ENCODE results near the gene TNNI2.
"Not testable (repeated sequence)": the region's sequence is repeated elsewhere in the genome, so short reads cannot be mapped to it uniquely, and the experiment has no call there.

Gene TNNI2

GRCh38 chr11:1875093-1875850, 36.5 kb downstream of the TNNI2 start:
- no peak overlapping the region for H3K4me3 ChIP-seq (replicated peaks; ENCODE audit: low read depth, low read length)
- TF ChIP-seq CTCF (IDR thresholded peaks at IDR 0.05; ENCODE audit: insufficient read depth, low read length, poor library complexity, severe bottlenecking): no peak
- no peaks in the 10 kb centered on the region for H3K27me3 ChIP-seq (replicated peaks; ENCODE audit: control insufficient read depth, insufficient read depth, low read length)
- H3K36me3 ChIP-seq (ENCODE audit: control insufficient read depth, insufficient read depth, low read length): peaks cover 14% of the 10 kb centered on the region
- no peak for DNase-seq (ENCODE audit: extremely low read depth, insufficient read length)

- H3K27me3 ChIP-seq (replicated peaks; ENCODE audit: control insufficient read depth, insufficient read depth, low read length); DNase-seq (ENCODE audit: extremely low read depth, insufficient read length); H3K4me3 ChIP-seq (replicated peaks; ENCODE audit: low read depth, low read length): not testable (repeated sequence)
- H3K36me3 ChIP-seq (ENCODE audit: control insufficient read depth, insufficient read depth, low read length): peaks cover 16% of the 10 kb centered on the region
These were observed 37.1 kb downstream of the TNNI2 start for GRCh38 chr11:1875851-1876301.

- Histone ChIP-seq H3K36me3 (ENCODE audit: control insufficient read depth, insufficient read depth, low read length) (peaks cover 16% of the 10 kb centered on the region), H3K4me3 (replicated peaks; ENCODE audit: low read depth, low read length) (no peak overlapping the region), H3K27me3 (replicated peaks; ENCODE audit: control insufficient read depth, insufficient read depth, low read length) (no peaks in the 10 kb centered on the region)
- no peak for DNase-seq (ENCODE audit: extremely low read depth, insufficient read length)
- peak; percentile 64 for TF ChIP-seq CTCF (IDR thresholded peaks at IDR 0.05; ENCODE audit: insufficient read depth, low read length, poor library complexity, severe bottlenecking)
These were observed 37.7 kb downstream of the TNNI2 start for GRCh38 chr11:1876361-1877063.

GRCh38 chr11:1877211-1878136, 38.7 kb downstream of the TNNI2 start:
- TF ChIP-seq CTCF (IDR thresholded peaks at IDR 0.05; ENCODE audit: insufficient read depth, low read length, poor library complexity, severe bottlenecking): no peak
- H3K27me3 ChIP-seq (replicated peaks; ENCODE audit: control insufficient read depth, insufficient read depth, low read length): no peaks in the 10 kb centered on the region
- DNase-seq (ENCODE audit: extremely low read depth, insufficient read length): no peak
- peaks cover 18% of the 10 kb centered on the region for H3K36me3 ChIP-seq (ENCODE audit: control insufficient read depth, insufficient read depth, low read length)
- no peak overlapping the region for H3K4me3 ChIP-seq (replicated peaks; ENCODE audit: low read depth, low read length)

GRCh38 chr11:1878137-1879031, 39.6 kb downstream of the TNNI2 start:
- no peak for DNase-seq (ENCODE audit: extremely low read depth, insufficient read length)
- Histone ChIP-seq H3K4me3 (replicated peaks; ENCODE audit: low read depth, low read length) (no peak overlapping the region), H3K36me3 (ENCODE audit: control insufficient read depth, insufficient read depth, low read length) (peaks cover 23% of the 10 kb centered on the region), H3K27me3 (replicated peaks; ENCODE audit: control insufficient read depth, insufficient read depth, low read length) (no peaks in the 10 kb centered on the region)
- TF ChIP-seq CTCF (IDR thresholded peaks at IDR 0.05; ENCODE audit: insufficient read depth, low read length, poor library complexity, severe bottlenecking): no peak

Measured in GM06990 (cell line).